G401.6 (cell line): ENCODE data around the gene HTT-AS.
"Not testable (repeated sequence)": the region's sequence is repeated elsewhere in the genome, so short reads cannot be mapped to it uniquely, and the experiment has no call there.

Source experiments
- FAIRE-seq: peaks from 2 replicates; lab custom pipeline; 2012; peaks lifted over from hg19 to GRCh38; lab: Jason Lieb, UNC

Gene HTT-AS

DNA sequence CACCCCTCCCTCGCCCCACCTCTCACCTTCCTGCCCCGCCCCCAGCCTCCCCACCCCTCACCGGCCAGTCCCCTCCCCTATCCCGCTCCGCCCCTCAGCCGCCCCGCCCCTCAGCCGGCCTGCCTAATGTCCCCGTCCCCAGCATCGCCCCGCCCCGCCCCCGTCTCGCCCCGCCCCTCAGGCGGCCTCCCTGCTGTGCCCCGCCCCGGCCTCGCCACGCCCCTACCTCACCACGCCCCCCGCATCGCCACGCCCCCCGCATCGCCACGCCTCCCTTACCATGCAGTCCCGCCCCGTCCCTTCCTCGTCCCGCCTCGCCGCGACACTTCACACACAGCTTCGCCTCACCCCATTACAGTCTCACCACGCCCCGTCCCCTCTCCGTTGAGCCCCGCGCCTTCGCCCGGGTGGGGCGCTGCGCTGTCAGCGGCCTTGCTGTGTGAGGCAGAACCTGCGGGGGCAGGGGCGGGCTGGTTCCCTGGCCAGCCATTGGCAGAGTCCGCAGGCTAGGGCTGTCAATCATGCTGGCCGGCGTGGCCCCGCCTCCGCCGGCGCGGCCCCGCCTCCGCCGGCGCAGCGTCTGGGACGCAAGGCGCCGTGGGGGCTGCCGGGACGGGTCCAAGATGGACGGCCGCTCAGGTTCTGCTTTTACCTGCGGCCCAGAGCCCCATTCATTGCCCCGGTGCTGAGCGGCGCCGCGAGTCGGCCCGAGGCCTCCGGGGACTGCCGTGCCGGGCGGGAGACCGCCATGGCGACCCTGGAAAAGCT is at the start of gene HTT-AS, which contains the start of gene HTT:
Gene HTT-AS (minus strand): TSS at position 461 of the 768 bp plus-strand sequence.
Gene HTT (plus strand): TSS at position 604 of the 768 bp plus-strand sequence. CDS start 145 bp downstream, at position 749.
- FAIRE-seq: no peak

DNA sequence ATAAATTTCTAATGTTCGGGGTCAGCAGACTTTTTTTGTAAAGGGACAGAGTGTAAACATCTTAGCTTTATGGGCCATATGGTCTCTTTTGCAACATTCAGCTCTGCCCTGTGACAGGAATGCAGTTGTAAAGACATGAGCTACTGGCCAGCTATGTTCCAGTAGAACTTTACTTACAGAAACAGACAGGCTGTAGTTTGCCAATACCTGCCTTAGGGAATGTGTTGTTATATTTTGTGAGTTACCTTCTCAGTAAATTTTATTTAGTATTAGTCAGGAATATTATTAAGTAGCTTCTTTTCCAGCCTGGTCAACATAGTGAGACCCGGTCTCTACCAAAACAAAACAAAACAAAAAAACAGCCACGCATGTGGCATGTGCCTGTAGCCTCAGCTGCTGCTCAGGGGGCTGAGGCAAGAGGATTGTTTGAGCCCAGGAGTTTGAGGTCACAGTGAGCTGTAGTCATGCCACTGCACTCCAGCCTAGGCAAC is 48.9 kb upstream of the HTT-AS start:
- no peak for FAIRE-seq

GRCh38 chr4:3122081-3122563 is 47.8 kb upstream of the HTT-AS start:
- FAIRE-seq: no peak

GRCh38 chr4:3121596-3121995 is 47.3 kb upstream of the HTT-AS start:
- FAIRE-seq: no peak

- FAIRE-seq: no peak
These were observed 46.8 kb upstream of the HTT-AS start for GRCh38 chr4:3121110-3121509.

DNA sequence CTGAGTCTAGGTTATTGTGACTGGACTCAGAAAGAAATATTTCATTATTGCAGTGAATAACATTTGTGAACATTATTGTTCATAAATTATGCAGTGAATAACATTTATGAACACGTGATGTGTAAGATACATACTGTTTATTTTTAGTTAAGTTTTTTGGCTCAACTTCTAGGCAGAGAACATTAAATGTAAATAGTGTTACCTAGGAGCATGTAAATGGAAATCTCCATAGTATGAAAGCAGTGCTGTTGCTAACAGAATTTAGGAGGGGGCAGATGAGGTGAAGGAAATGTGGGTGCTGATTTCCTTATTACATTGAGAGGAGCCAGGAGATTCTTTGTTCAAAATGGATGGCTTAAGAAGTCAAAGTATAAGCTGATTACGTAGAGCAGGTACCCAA is 45.1 kb upstream of the HTT-AS start:
- no peak for FAIRE-seq

DNA sequence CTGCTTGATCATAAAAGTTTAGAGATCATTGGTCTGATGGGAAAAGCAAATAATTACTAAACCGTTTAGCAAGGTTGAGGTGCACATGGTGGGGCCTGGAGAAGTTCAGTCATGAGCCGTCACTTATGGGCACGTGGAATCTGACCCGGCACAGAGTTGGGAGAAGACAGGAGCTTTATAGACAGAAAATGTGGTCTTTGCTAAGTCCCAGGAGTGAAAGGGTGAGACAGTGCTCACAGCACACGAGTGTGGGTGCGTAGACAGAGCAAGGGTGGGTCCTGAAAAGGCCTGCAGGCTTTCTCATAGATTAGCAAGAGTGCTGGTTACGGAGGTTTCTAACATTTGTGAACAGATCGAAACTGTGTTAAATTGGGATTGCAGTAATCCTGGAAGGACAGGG is 44.0 kb upstream of the HTT-AS start:
- no peak for FAIRE-seq

DNA sequence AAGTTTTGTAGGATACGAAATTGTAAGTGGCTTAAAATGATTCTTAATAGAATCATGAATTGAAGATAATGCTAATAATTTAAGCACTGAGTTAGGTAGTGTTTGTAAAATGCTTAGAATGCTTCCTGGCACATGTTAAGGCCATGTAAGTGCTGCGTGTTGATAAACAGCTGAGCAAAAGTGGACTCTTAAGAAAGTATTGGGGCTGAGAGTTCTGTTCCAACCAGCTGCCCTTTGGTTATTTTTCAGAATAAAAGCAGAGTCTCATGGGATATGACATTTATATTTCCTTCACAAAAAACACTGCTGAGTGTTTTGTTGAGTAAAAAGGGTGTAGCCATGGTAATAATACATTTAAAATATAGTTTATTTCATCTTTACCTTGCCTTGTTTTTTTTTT is 42.6 kb upstream of the HTT-AS start:
- no peak for FAIRE-seq

DNA sequence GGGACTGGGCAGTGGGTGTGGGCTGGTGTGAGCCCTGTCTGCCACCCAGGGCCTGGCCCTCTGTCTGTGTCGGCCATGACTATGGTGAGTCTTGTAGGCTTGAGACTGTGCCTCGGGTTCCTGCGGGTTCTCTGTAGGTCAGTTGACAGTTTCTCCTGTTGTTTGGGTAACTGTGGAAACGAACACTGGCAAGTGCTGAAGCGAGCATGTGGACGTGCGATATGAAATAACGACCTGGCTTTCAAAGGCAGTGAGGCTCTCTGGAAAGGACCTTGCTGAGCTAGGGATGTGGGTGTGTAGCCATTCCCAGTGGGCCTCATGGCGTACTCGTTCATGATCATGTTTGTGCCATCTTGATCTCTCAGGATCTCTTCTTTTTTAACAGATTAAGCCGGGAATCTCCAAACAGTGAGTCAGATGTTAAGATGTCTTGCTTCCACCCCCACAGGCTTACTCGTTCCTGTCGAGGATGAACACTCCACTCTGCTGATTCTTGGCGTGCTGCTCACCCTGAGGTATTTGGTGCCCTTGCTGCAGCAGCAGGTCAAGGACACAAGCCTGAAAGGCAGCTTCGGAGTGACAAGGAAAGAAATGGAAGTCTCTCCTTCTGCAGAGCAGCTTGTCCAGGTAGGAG is 41.4 kb upstream of the HTT-AS start:
- no peak for FAIRE-seq

- no peak for FAIRE-seq
These were observed 40.0 kb upstream of the HTT-AS start for GRCh38 chr4:3114377-3114776.

- no peak for FAIRE-seq
These were observed 38.5 kb upstream of the HTT-AS start for GRCh38 chr4:3112609-3113469.

- no peak for FAIRE-seq
These were observed 37.9 kb upstream of the HTT-AS start for GRCh38 chr4:3112201-3112600.

DNA sequence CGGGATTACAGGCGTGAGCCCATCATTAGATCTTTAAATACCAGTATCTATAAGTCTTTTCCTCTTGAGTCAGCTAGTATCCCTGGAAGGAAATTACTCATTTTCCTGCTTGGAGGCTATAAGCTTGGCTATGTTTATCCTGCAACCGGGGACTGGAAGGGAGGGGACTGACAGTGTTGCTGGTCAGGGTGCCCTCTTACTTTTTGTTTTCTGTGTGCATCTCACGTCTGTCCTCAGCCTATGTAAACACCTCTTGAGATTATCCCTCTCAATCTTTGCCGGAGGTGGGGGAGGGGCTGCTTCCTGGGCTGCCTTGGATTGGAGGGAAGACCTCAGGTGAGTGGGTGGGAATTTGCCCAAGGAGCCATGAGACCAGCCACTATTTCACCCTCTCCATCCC is 37.1 kb upstream of the HTT-AS start:
- no peak for FAIRE-seq

DNA sequence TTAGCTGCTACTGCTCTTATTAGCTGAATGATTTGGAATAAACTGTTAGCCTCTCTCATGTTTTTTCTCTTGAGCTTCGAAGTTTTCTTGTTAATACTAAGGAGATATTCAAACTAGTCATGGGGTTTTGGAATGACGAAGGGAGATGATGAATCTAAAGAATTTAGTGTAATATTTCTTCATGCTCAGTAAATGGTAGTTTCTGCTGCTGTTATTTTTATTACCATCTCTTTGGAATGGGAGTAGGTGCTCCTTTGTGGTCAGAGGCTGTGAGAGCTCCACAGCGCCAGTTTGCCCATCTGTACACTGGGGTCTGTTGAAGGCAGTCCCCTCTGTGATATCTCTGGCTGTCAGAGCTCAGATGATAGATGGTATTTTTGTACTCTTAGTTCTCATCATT is 33.9 kb upstream of the HTT-AS start:
- no peak for FAIRE-seq

DNA sequence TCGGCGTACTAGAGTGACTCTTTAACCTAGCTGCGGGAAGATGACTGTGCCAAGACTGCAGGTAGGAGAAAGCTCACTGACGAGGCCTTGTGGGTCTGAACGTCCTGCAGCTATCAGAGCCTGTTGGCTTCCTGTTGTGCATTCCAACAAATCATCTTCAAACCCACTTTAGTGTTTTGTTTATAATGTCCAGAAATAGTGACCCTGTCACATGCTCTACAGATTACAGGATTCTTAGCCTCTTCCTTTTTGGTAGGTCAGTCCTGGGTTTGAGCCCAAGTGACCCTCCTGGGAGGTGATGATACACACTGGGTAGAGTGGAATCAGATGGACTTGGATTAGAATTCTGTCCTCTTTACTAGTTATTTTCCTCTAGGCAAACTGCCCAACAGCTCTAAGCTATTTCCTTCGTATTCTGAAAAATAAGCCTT is 33.4 kb upstream of the HTT-AS start:
- FAIRE-seq: no peak

- no peak for FAIRE-seq
These were observed 32.9 kb upstream of the HTT-AS start for GRCh38 chr4:3107271-3107670.

DNA sequence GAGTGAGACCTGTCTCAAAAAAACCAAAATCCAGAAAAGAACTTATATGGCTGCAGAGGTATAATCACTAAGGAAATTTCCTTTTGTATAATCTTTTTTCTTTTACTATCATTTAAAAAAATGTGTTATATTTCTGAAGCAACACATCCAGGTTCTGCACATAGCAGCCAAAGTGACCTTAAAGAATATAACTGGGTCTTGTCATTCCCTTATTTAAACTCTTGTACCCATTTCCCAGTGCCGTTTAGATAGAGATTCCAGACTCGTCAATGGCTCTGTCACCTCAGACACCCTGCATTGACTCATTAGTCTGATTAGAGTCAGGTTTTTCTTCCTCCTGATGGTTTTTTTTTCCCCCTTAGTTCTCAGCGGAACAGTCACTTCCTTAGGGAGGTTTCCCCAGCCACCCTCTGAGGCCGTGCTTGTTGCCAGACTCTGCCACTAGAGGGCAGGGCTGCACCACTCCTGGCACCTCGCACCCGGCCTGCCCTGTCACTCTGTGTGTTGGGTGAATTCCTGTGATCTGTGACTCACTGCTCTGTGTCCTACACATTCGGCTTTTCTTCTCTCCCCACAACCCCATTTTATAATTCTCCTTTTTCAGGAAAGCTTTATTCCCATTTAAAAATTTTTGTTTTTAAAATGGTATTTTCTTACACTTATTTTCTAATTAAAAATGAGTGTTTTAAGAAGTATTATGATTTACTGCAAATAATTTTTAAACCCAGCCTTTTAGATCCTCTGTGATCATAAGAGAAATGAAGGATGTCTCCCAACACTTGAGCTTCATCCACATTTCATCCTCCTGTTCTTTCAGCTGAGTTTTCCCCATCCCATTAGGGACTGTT is 32.2 kb upstream of the HTT-AS start:
- peak; percentile 91 for FAIRE-seq

- FAIRE-seq: no peak
These were observed 24.0 kb upstream of the HTT-AS start for GRCh38 chr4:3098346-3098745.

DNA sequence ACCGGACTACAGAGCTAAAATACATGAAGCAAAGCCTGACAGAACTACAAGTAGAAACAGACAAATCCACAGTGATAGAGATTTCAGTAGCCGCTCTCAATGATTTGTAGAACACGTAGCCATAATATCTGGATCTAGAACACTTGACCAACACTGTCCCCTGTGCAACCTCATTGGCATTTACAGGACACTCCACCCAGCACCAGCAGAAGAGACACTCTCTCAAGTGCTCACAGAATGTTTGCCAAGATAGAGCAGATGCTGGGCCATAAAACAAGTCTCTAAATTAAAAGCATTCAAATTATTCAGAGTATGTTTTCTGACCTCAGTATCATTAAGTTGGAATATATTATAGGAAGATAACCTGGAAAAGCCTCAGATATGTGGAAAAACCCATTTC is 21.9 kb upstream of the HTT-AS start:
- no peak for FAIRE-seq

- FAIRE-seq: not testable (repeated sequence)
These were observed 20.4 kb upstream of the HTT-AS start for GRCh38 chr4:3094701-3095100.

- no peak for FAIRE-seq
These were observed 17.1 kb upstream of the HTT-AS start for GRCh38 chr4:3091464-3091863.
